ENCODE data around the gene POLD4.

POLD4 gene

GRCh38 chr11:67376873-67377808 lies 23.8 kb upstream of the POLD4 start:
- peaks cover 43% of the 10 kb centered on the region for H3K4me1 Mint-ChIP-seq

DNA sequence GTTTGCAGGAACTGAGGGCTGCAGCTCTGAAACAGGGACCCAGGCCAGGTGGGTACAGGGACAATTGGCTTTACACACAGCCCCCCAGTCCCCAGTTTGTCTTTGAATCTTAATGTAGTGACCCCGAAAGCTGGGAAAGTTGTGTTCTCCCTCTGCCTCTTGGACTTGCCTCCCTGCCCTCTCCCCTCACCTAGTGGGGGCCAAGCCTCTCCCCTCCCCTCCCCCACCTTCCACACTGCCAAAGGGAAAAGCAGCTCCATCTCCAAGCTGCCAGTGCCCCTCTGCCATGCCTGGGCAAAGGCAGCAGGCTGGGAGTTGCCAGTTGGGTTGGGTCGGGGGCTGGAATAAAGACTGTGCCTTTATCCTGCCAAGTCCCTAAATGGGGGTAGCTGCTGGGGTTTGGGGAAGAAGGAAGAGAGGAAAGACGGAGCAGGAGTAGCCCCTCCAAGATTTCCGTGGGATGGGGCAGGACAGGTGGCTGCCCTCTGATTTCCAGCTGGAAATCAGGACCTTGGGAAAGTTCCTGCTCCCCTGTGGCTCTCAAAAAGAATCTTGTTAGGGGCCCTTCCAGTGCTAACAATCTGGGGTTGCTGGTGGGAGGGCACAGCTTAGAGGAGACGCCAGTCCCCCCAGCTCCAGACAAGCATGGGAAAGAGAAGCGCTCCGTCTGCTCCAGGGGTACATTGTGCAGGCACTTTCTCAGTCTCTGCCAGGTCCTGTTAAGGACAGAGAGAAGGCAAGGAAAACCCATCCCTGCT lies 22.9 kb upstream of the POLD4 start:
- Mint-ChIP-seq H3K4me3 (no peak overlapping the region), H3K27ac (no peak overlapping the region), H3K9me3 (no peaks in the 10 kb centered on the region), H3K4me1 (peaks cover 48% of the 10 kb centered on the region), H3K36me3 (peaks cover 24% of the 10 kb centered on the region)
- ATAC-seq = no peak
- DNase-seq (ENCODE audit: low spot score in 2 of 2) = no peak

More at GRCh38 chr11:67376873-67377808, 23.8 kb upstream of the POLD4 start:
- no peak for DNase-seq (ENCODE audit: low spot score in 2 of 2)
- Mint-ChIP-seq H3K4me3 (no peak overlapping the region), H3K9me3 (no peaks in the 10 kb centered on the region), H3K36me3 (peaks cover 18% of the 10 kb centered on the region), H3K27ac (no peak overlapping the region)
- ATAC-seq = no peak

DNA sequence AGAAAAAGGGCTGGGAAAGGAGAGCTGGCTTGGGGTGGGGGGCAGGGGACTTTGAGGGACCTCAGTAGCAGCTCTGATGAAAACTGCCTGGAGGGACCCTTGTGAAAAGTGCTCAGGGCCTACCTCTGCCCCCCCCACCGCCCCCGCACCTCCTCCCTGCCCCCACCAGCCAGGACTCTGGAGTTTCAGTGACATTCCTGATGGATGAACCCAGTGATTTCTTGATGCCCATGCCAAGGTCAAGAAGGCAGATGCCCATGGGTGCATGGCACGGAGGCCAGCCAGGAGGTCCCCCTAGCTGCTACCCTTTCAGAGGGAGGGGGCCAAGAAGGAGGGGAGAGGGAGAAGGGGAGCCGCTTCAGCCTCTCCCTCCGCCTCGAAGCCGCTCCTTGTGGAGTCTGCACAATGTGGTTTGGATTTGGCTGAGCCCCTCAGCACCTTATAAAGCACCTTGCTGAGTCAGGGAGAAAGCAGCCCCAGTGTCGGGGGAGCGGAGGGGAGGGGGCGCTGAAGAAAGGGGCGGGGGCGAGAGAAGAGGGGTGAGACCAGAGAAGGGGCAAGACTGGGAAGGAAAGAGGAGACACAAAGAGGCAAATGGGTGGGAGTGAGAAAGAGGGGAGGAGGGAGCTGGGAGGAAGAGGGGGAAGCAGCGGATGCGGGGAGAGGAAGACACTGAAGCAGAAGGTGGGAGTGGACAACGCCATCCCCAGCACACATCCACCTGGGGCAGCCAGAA lies 22.1 kb upstream of the POLD4 start:
- H3K36me3 Mint-ChIP-seq = peaks cover 24% of the 10 kb centered on the region
- DNase-seq (ENCODE audit: low spot score in 2 of 2) (no peak), ATAC-seq (no peak)
- H3K4me3 Mint-ChIP-seq = no peak overlapping the region
- H3K4me1 Mint-ChIP-seq = peaks cover 48% of the 10 kb centered on the region
- no peaks in the 10 kb centered on the region for H3K9me3 Mint-ChIP-seq
- no peak overlapping the region for H3K27ac Mint-ChIP-seq

- Mint-ChIP-seq H3K4me1 (peaks cover 54% of the 10 kb centered on the region), H3K27ac (peak overlapping the region; percentile 91)
- DNase-seq (ENCODE audit: low spot score in 2 of 2) = no peak
Observed at GRCh38 chr11:67374571-67375281, 21.4 kb upstream of the POLD4 start.

GRCh38 chr11:67373648-67374570 lies 20.6 kb upstream of the POLD4 start:
- Mint-ChIP-seq H3K4me1 (peaks cover 60% of the 10 kb centered on the region), H3K27ac (peak overlapping the region; percentile 91), H3K4me3 (peak overlapping the region; percentile 78), H3K9me3 (no peaks in the 10 kb centered on the region), H3K36me3 (peaks cover 19% of the 10 kb centered on the region)
- peak; percentile 49 for ATAC-seq
- peak; percentile 38 to 71 for DNase-seq (ENCODE audit: low spot score in 2 of 2)

More at GRCh38 chr11:67374571-67375281, 21.4 kb upstream of the POLD4 start:
- peak overlapping the region; percentile 78 for H3K4me3 Mint-ChIP-seq
- no peaks in the 10 kb centered on the region for H3K9me3 Mint-ChIP-seq
- ATAC-seq = no peak
- peaks cover 21% of the 10 kb centered on the region for H3K36me3 Mint-ChIP-seq

DNA sequence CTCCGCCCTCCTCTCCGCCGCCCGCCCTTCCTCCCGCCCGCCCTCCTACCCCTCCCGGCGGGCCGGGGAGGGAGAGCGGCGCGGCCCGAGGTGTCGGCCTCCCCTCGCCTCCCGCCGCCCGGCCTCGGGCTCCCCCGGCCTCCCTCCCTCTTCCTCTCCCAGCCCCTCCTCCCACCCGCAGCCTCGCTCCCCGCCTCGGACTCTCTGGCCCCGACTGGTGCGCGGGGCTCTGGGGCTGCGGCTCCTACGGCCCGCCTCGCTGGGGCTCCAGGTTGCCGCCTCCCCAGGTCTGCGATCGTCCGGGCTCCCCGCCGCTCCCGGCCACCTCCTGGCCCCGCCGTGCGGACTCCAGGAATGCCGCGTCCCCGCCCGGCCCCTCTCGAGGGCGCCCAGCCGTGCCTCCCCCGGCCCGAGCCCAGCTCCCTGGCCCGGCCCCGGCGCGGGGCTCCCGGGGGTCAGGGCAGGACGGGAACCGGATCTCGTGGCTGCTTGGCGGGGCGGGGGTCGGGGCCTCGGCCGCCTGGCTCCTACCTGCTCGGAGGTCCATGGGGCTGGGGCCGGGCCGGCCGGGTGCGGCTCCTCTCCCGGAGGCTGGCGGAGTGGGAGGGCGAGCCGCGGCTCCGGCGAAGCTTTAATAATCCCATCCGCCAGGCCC lies 19.8 kb upstream of the POLD4 start, which contains the start of gene CLCF1:
Gene CLCF1 (minus strand): TSS at position 606 of the 655 bp plus-strand sequence. CDS start 59 bp downstream, at position 547.
- Mint-ChIP-seq H3K9me3 (no peaks in the 10 kb centered on the region), H3K36me3 (peaks cover 25% of the 10 kb centered on the region), H3K27ac (peak within 1 kb of the TSS; percentile 91), H3K4me1 (peaks cover 63% of the 10 kb centered on the region), H3K4me3 (peak within 1 kb of the TSS; percentile 81)
- DNase-seq (ENCODE audit: low spot score in 2 of 2) = peak in 1 of 2 donors; percentile 68
- ATAC-seq = peak; percentile 17

DNA sequence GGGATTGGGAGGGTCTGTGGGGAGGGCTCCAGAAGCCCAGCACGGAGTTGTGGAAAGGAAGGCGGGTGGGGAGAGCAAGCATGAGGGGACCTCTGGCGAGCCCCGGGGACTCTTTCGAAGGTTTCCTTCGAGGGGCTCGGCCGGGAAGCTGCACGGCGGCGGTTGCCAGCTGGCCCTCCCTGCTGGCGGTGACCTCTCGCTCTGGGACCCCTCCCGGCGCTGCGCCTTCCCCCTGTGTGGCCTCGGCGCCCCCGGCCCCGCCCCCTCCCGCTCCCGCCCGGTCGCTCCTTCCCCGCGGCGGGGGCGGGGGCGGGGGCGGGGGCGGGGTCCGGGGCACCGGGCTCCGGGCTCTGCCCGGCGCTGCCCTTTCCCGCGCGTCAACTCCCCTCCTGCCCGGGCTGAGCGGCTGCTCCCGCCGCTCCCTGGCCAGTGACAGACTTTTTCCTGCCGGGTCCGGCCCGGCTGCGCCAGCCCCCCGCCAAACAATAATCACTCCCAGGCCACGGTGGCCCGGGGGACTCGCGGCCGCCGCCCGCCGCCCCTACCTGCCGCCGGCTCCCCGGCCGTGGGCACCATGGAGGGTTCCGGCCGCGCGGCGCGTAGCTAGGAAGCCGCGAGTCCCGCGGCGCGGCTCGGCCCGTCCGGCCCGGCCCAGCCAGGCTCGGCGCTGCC lies 19.1 kb upstream of the POLD4 start:
- peak overlapping the region; percentile 82 for H3K27ac Mint-ChIP-seq
- H3K4me1 Mint-ChIP-seq = peaks cover 70% of the 10 kb centered on the region
- no peaks in the 10 kb centered on the region for H3K9me3 Mint-ChIP-seq
- ATAC-seq = no peak
- peak overlapping the region; percentile 81 for H3K4me3 Mint-ChIP-seq
- no peak for DNase-seq (ENCODE audit: low spot score in 2 of 2)
- peaks cover 25% of the 10 kb centered on the region for H3K36me3 Mint-ChIP-seq

GRCh38 chr11:67371911-67372320 lies 18.6 kb upstream of the POLD4 start:
- no peak for DNase-seq (ENCODE audit: low spot score in 2 of 2)
- peaks cover 25% of the 10 kb centered on the region for H3K36me3 Mint-ChIP-seq
- peak overlapping the region; percentile 81 for H3K4me3 Mint-ChIP-seq
- H3K27ac Mint-ChIP-seq = peak overlapping the region; percentile 82
- ATAC-seq = no peak
- H3K4me1 Mint-ChIP-seq = peaks cover 72% of the 10 kb centered on the region
- H3K9me3 Mint-ChIP-seq = no peaks in the 10 kb centered on the region

DNA sequence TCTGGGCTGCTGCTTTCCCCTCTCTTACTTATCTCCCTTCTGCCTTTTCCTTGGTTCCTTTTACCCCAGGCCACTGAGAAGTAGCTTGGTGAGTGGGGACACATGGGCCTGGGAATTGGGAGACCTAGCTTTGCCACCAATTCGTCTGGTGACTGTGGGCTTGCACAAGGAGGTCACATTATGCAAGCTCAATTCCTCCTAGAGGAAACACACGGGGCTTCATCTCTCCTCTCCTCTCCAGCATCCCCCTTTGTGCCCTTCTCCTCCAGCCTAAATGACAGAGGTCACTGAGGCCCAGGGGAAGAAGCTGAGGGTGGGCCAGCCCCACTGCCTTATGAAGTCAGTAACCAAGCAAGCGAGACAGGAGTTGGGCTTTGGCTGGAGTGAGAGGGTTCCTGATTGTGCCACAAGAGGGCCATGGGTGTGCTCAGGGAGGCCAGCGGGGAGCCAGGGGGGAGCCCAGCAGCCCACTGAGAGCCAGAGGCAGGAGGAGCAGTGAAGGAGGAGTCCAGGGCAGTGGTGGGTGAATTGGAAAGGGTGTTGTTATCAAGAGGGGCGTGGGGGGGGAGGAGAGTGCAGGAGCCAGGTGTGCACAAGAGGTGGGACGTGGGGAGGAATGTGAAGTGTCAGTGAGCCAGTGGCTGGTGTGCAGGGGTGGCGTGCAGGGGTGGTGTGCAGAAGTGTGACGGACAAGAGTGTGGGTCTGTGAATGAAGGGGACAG lies 18.0 kb upstream of the POLD4 start:
- peak overlapping the region; percentile 81 for H3K4me3 Mint-ChIP-seq
- ATAC-seq (peak; percentile 48), DNase-seq (ENCODE audit: low spot score in 2 of 2) (peak in 1 of 2 donors; percentile 70)
- H3K36me3 Mint-ChIP-seq = peaks cover 25% of the 10 kb centered on the region
- H3K9me3 Mint-ChIP-seq = no peaks in the 10 kb centered on the region
- H3K4me1 Mint-ChIP-seq = peaks cover 76% of the 10 kb centered on the region
- peak overlapping the region; percentile 82 for H3K27ac Mint-ChIP-seq

DNA sequence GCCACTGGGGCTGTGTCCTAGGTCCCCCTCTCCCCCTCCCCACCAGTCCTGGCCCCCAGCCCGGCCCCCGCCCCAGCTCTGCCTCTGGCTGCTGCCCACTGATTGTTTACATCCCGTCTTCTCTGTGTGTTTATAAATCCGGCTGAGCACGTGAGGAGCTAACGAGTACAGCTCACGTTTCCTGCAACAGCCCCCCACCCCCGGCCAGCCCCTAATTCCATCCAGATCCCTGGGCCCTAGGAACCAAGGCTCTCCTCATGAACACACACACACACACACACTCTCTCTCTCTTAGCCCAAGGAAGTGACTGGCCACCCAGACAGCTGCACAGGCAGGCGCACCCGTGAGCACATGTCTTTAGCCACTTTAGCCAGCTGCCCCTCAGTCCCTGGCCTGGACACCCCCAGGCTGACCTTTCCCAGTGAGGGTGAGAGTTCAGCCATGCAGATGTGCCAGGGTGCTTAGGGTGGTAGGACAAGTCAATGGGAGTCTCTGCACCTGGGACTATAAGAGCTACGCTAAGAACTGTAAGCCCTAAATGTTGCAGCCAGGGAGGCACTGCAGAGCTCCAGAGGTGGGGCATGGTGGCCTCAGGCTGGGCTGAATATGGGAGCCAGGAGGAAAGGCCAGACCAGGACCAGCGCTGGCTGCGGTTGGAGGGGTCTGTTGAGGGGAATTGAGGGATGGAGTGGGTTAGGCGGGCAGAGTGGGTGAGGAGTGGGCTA lies 17.2 kb upstream of the POLD4 start:
- DNase-seq (ENCODE audit: low spot score in 2 of 2) (no peak), ATAC-seq (no peak)
- Mint-ChIP-seq H3K9me3 (no peaks in the 10 kb centered on the region), H3K4me3 (peak overlapping the region; percentile 81), H3K4me1 (peaks cover 79% of the 10 kb centered on the region), H3K36me3 (peaks cover 25% of the 10 kb centered on the region), H3K27ac (peak overlapping the region; percentile 82)

- Mint-ChIP-seq H3K27ac (peak overlapping the region; percentile 82), H3K4me1 (peaks cover 82% of the 10 kb centered on the region), H3K4me3 (peak overlapping the region; percentile 81), H3K9me3 (no peaks in the 10 kb centered on the region), H3K36me3 (peaks cover 28% of the 10 kb centered on the region)
- DNase-seq (ENCODE audit: low spot score in 2 of 2) (no peak), ATAC-seq (no peak)
Observed at GRCh38 chr11:67369801-67370284, 16.5 kb upstream of the POLD4 start.

DNA sequence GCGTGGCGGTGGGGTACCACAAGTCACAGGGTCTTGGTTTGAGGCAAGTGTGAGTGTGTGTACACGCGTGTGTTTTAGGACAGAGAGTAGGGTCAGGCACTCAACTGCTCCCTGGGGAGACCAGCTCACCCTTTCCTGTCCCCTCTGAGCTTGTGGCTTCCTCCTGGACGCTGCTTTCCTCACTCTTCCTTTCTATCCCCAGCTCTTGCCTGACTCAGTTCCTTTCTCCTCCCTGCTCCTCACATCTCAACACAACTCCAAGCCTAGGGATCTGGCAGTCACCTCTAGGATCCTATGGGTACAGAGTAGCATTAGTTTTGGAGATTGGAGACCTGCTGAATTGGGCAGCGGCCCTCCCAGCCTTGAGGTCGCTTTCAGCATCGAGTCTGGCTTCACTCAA lies 15.9 kb upstream of the POLD4 start:
- H3K36me3 Mint-ChIP-seq = peaks cover 28% of the 10 kb centered on the region
- no peaks in the 10 kb centered on the region for H3K9me3 Mint-ChIP-seq
- ATAC-seq (no peak), DNase-seq (ENCODE audit: low spot score in 2 of 2) (no peak)
- H3K4me3 Mint-ChIP-seq = peak overlapping the region; percentile 17
- peaks cover 82% of the 10 kb centered on the region for H3K4me1 Mint-ChIP-seq
- no peak overlapping the region for H3K27ac Mint-ChIP-seq
